Naive thymus-derived CD8-positive, alpha-beta T cell (primary cell): ENCODE measurements around the gene LHX5. TPM values are rescaled to one million over a fixed set of nuclear protein-coding genes. Genes with fewer than 3 reads are reported as not detected.

Source experiments
- ATAC-seq, 2 donors: fragments of 150-1000 bp; cut with Tn5 transposase in 1 of 2; sonication (Bioruptor Pico), chemical (Tn5 transposase) in 1 of 2; 1 replicate in 1 of 2; 2 replicates in 1 of 2; pipeline ENCODE4 v1.10.0; 2021; ENCODE audit warnings: mild to moderate bottlenecking in 2 of 2, moderate library complexity in 2 of 2
- POLR2A ChIA-PET: fragments of 350-600 bp; sonication (Branson Sonifier 250); formaldehyde crosslinking; loops from one replicate; lab custom pipeline; 2021; ENCODE audit warnings: antibody characterized with exemption; lab: Charles Lee
- DNase-seq, 10 donors: peaks; one replicate each; pipeline versions ENCODE4 v3.0.0 to v3.0.0-alpha.2; 2020 to 2022
- H3K27ac Mint-ChIP-seq, 10 donors: one replicate each; pipeline ENCODE4 v1.8.0; 2020 to 2022; ENCODE audit warnings: mild to moderate bottlenecking in 10 of 10, mixed read lengths in 10 of 10, moderate library complexity in 4 of 10, inconsistent platforms in 1 of 10
- H3K27me3 Mint-ChIP-seq, 5 donors: one replicate each; pipeline ENCODE4 v1.8.0; 2021 to 2022; ENCODE audit warnings: mixed read lengths in 5 of 5
- H3K36me3 Mint-ChIP-seq, 3 donors: one replicate each; pipeline ENCODE4 v1.8.0; 2020 to 2022; ENCODE audit warnings: mixed read lengths in 3 of 3, mild to moderate bottlenecking in 2 of 3, inconsistent platforms in 1 of 3
- H3K4me1 Mint-ChIP-seq, 4 donors: one replicate each; pipeline ENCODE4 v1.8.0; 2021 to 2022; ENCODE audit warnings: mixed read lengths in 4 of 4
- H3K4me3 Mint-ChIP-seq, 10 donors: one replicate each; pipeline ENCODE4 v1.8.0; 2020 to 2022; ENCODE audit warnings: mild to moderate bottlenecking in 10 of 10, mixed read lengths in 10 of 10, moderate library complexity in 6 of 10, inconsistent platforms in 1 of 10
- H3K9me3 Mint-ChIP-seq, 9 donors: one replicate each; pipeline ENCODE4 v1.8.0; 2020 to 2022; ENCODE audit warnings: mixed read lengths in 9 of 9, mild to moderate bottlenecking in 3 of 9, inconsistent platforms in 1 of 9, moderate library complexity in 1 of 9
- polyA plus RNA-seq, 3 donors: library from polyadenylated mRNA; unstranded; fragments of 300-500 nt; fragmentation: Illumina TruSeq; gene quantifications; one replicate each; pipeline ENCODE4 v1.2.3, GENCODE V29; 2021
- total RNA-seq, 8 experiments: library from RNA in 2 of 8; stranded (reverse) in 2 of 8; gene quantifications; one replicate each; pipeline ENCODE4 v1.2.3 and lab custom pipeline; 2021 to 2026

Gene LHX5
- total and polyA plus RNA-seq, 5 experiments from 2014 or later: not detected

GRCh38 chr12:113413488-113413939 is 58.2 kb downstream of the LHX5 start:
- POLR2A ChIA-PET: no interaction called here

More at GRCh38 chr12:113413488-113413939, 58.2 kb downstream of the LHX5 start:
- ATAC-seq: no peak
- H3K4me1 Mint-ChIP-seq: peaks cover 0 to 6% (median 0%) of the 10 kb centered on the region in 4 donors
- H3K27me3 Mint-ChIP-seq: peaks cover 9 to 18% (median 11%) of the 10 kb centered on the region in 5 donors
- no peak overlapping the region for H3K27ac Mint-ChIP-seq
- H3K36me3 Mint-ChIP-seq: peaks cover 0 to 2% (median 0%) of the 10 kb centered on the region in 3 donors
- H3K4me3 Mint-ChIP-seq: no peak overlapping the region
- peaks cover 0 to 1% (median 0%) of the 10 kb centered on the region in 9 donors for H3K9me3 Mint-ChIP-seq
- no peak for DNase-seq

Other genes starting within 250 kb of the LHX5 start
- 100 to 1,000 TPM; 131 to 136 TPM for gene SLC8B1, start 136.8 kb downstream of the LHX5 start, total RNA-seq
- 10 to 100 TPM; 26.3 to 71.2 (median 53.0) TPM for gene SLC8B1, start 136.8 kb downstream of the LHX5 start, polyA plus RNA-seq
- 10 to 100 TPM in 1 of 2 experiments, 1 to 10 TPM in 1; 9.7 to 13.1 TPM for gene PLBD2, start 113.3 kb downstream of the LHX5 start, total RNA-seq
- 1 to 10 TPM; 5.1 to 9.4 (median 5.5) TPM for gene PLBD2, start 113.3 kb downstream of the LHX5 start, polyA plus RNA-seq
- gene SDS, start 68.0 kb downstream of the LHX5 start, total RNA-seq: not detected
- not detected for gene SDS, start 68.0 kb downstream of the LHX5 start, polyA plus RNA-seq
- not detected for gene SDSL, start 49.5 kb downstream of the LHX5 start, total RNA-seq
- not detected for gene SDSL, start 49.5 kb downstream of the LHX5 start, polyA plus RNA-seq